Stomach (tissue), 9 donors: ENCODE data around the gene C3. TPM values are rescaled to one million over a fixed set of nuclear protein-coding genes. Genes with fewer than 3 reads are reported as not detected.

Source experiments
- DNase-seq, 2 donors: peaks; one replicate each; pipeline versions ENCODE4 v3.0.0 to v3.0.0-alpha.2; 2013 to 2019
- H3K27ac ChIP-seq, 5 donors: fragments of 200-600 bp in 4 of 5; sonication (generic) in 4 of 5; one replicate each; pipeline ENCODE4 v1.5.1; 2013 to 2019; ENCODE audit warnings: mild to moderate bottlenecking in 1 of 5, moderate library complexity in 1 of 5
- H3K27me3 ChIP-seq, 3 donors: fragments of 200-600 bp; sonication (generic); one replicate each; pipeline ENCODE4 v1.5.1; 2017 to 2019; ENCODE audit warnings: mixed run types in 1 of 3
- H3K36me3 ChIP-seq, 4 donors: fragments of 200-600 bp; sonication (generic); 1 replicate in 3 of 4; 2 replicates in 1 of 4; pipeline ENCODE4 v1.5.1; 2016 to 2019
- H3K4me1 ChIP-seq, 4 donors: fragments of 200-600 bp; sonication (generic); one replicate each; pipeline ENCODE4 v1.5.1; 2016 to 2019
- H3K4me3 ChIP-seq, 4 donors: fragments of 200-600 bp; sonication (generic) in 3 of 4; one replicate each; pipeline ENCODE4 v1.5.1; 2016 to 2019; ENCODE audit warnings: mild to moderate bottlenecking in 1 of 4
- H3K9me3 ChIP-seq, 4 donors: fragments of 200-600 bp; sonication (generic); one replicate each; pipeline ENCODE4 v1.5.1; 2016 to 2019
- CTCF ChIP-seq, 7 experiments: fragments of 450-650 bp in 4 of 7; fragments of 200-600 bp in 3 of 7; sonication (generic) in 3 of 7; IDR thresholded peaks; one replicate each; pipeline ENCODE4 v1.5.1; 2016 to 2019; ENCODE audit warnings: antibody characterized with exemption in 7 of 7, control low read depth in 2 of 7, mild to moderate bottlenecking in 1 of 7
- EP300 ChIP-seq: sonication (generic); formaldehyde crosslinking; IDR thresholded peaks from one replicate; pipeline ENCODE4 v1.6.1; 2017; ENCODE audit warnings: antibody characterized with exemption
- POLR2A ChIP-seq, 4 donors: fragments of 450-650 bp; IDR thresholded peaks; one replicate each; pipeline ENCODE4 v1.6.1; 2016; ENCODE audit warnings: antibody characterized with exemption in 4 of 4, control low read depth in 2 of 4, mild to moderate bottlenecking in 1 of 4, moderate library complexity in 1 of 4
- POLR2AphosphoS5 ChIP-seq, 3 donors: sonication (generic); formaldehyde crosslinking; IDR thresholded peaks; one replicate each; pipeline ENCODE4 v1.6.1; 2016; ENCODE audit warnings: antibody characterized with exemption in 3 of 3
- WGBS, 5 donors: extraction: QIAGEN DNeasy Blood & Tissue Kit in 3 of 5; methylation state at CpG; one replicate each; pipeline versions ENCODE4 v1.1.5 to v1.1.7; 2013 to 2018; 5-methylcytosine and 5-hydroxymethylcytosine counted together
- intact Hi-C: fragments of 100-400 bp; cut with DNase I; formaldehyde crosslinking; loops from one replicate; pipeline ENCODE4 v1.15.1; 2023; ENCODE audit warnings: low total_unique reads
- polyA plus RNA-seq, 3 donors: library from polyadenylated mRNA; stranded (reverse); fragments of 200-250 nt; gene quantifications; one replicate each; pipeline ENCODE4 v1.2.3, GENCODE V29; 2013
- total RNA-seq, 5 donors: library from RNA; depleted of rRNA; stranded (reverse); fragments of >200 nt; gene quantifications; one replicate each; pipeline versions ENCODE4 v1.1.0 to v1.2.3, GENCODE V29; 2014 to 2016
- donor health status: healthy with polysubstance abuse.
- donor health status: Bipolar disorder and iron deficiency.
- donor health status: healthy.

The C3 gene
- total and polyA plus RNA-seq, 8 donors: 22.8 to 1,672 (median 221) TPM

DNA sequence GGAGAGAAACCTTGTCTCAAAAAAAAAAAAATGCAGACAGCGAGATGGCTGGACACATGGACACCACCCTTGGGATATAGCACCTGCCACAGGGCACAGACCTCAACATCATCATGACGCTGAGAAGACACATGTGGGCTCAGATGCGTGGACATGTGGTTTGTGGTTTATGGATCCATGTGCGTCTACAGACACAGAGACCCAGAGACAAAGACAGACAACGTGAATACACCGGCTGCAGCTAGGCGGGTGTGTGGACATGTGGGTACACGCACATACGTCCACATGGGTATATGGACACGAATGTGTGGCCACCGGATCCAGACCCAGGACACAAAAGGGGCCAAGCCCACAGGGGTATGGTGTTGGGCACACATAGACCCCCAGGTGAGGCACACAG, 51.8 kb downstream of the C3 start:
- Histone ChIP-seq H3K27me3 (peaks cover 0 to 7% (median 0%) of the 10 kb centered on the region in 3 donors), H3K4me3 (peak overlapping the region in 3 of 4 donors; percentile 35 to 40 (median 39)), H3K9me3 (no peaks in the 10 kb centered on the region), H3K36me3 (no peaks in the 10 kb centered on the region), H3K27ac (peak overlapping the region in 1 of 5 donors; percentile 68), H3K4me1 (peaks cover 0 to 10% (median 0%) of the 10 kb centered on the region in 4 donors)
- intact Hi-C loops: no loop called here
- TF ChIP-seq POLR2A (IDR thresholded peaks at IDR 0.05): no peak
- TF ChIP-seq CTCF (IDR thresholded peaks at IDR 0.05): no peak
- no peak for TF ChIP-seq EP300
- TF ChIP-seq POLR2AphosphoS5 (IDR thresholded peaks at IDR 0.05): no peak
- no peak for DNase-seq
- WGBS, 5 donors: 69 to 80% (median 74%) methylated on average over 11 of the region's 11 CpGs

- intact Hi-C loops: no loop called here
- DNase-seq: no peak
- H3K27me3 ChIP-seq: peaks cover 0 to 16% (median 0%) of the 10 kb centered on the region in 3 donors
- H3K36me3 ChIP-seq: no peaks in the 10 kb centered on the region
- H3K4me3 ChIP-seq: peak overlapping the region in 1 of 4 donors; percentile 40
- TF ChIP-seq POLR2AphosphoS5 (IDR thresholded peaks at IDR 0.05): no peak
- no peak for TF ChIP-seq CTCF (IDR thresholded peaks at IDR 0.05)
- no peak for TF ChIP-seq POLR2A (IDR thresholded peaks at IDR 0.05)
- no peak for TF ChIP-seq EP300
- H3K9me3 ChIP-seq: no peaks in the 10 kb centered on the region
- 65 to 75% (median 69%) methylated on average over 12 to 14 of the region's 14 CpGs for WGBS, 5 donors
- no peak overlapping the region for H3K27ac ChIP-seq
- peaks cover 0 to 10% (median 0%) of the 10 kb centered on the region in 4 donors for H3K4me1 ChIP-seq
Measured at GRCh38 chr19:6667114-6667627, 53.3 kb downstream of the C3 start.

DNA sequence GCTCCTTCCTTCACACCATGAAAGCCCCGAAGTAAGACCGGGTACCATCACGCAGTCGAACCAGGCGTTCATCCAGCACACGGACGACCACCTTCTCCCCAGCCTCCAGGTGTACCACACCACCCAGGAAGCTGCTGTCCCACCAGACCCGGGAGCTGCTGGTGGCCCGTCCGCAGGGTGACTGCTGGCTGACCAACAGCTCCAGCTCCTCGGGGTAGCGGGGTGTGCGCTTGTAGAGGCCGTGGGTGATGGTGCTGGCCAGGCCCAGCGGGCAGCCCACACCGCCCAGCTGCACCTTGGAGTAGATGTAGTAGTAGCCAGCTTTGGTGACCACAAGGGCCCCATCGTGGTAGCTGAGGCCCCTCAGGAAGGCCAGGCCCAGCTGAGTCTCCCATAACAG, 55.5 kb downstream of the C3 start:
- TF ChIP-seq POLR2A (IDR thresholded peaks at IDR 0.05): no peak
- TF ChIP-seq POLR2AphosphoS5 (IDR thresholded peaks at IDR 0.05): no peak
- no peak for TF ChIP-seq CTCF (IDR thresholded peaks at IDR 0.05)
- TF ChIP-seq EP300: no peak
- no peak overlapping the region for H3K4me3 ChIP-seq
- intact Hi-C loops: no loop called here
- H3K36me3 ChIP-seq: no peaks in the 10 kb centered on the region
- H3K27me3 ChIP-seq: peaks cover 0 to 37% (median 12%) of the 10 kb centered on the region in 3 donors
- no peak overlapping the region for H3K27ac ChIP-seq
- H3K4me1 ChIP-seq: peaks cover 0 to 10% (median 4%) of the 10 kb centered on the region in 4 donors
- WGBS, 5 donors: 92 to 97% (median 95%) methylated on average over 10 to 17 of the region's 17 CpGs
- no peak for DNase-seq
- no peaks in the 10 kb centered on the region for H3K9me3 ChIP-seq

GRCh38 chr19:6663236-6664201, 56.9 kb downstream of the C3 start:
- no peak overlapping the region for H3K27ac ChIP-seq
- H3K27me3 ChIP-seq: peaks cover 0 to 51% (median 26%) of the 10 kb centered on the region in 3 donors
- no peak for TF ChIP-seq CTCF (IDR thresholded peaks at IDR 0.05)
- H3K9me3 ChIP-seq: no peaks in the 10 kb centered on the region
- no peaks in the 10 kb centered on the region for H3K36me3 ChIP-seq
- no peak for DNase-seq
- H3K4me1 ChIP-seq: peaks cover 0 to 10% (median 4%) of the 10 kb centered on the region in 4 donors
- intact Hi-C loops: no loop called here
- H3K4me3 ChIP-seq: no peak overlapping the region
- WGBS, 5 donors: 67 to 85% (median 79%) methylated on average over 12 to 14 of the region's 14 CpGs
